A549 (cell line): ENCODE measurements around the gene CHURC1.

Experiments
- CEBPB ChIP-seq, 2 experiments: fragments of >200 bp in 1 of 2; sonication (Bioruptor Twin) in 1 of 2; formaldehyde crosslinking in 1 of 2; IDR thresholded peaks; 2 replicates each; pipeline ENCODE4 v1.6.1; 2012 to 2016
- CHD2 ChIP-seq: fragments of 150-350 bp; IDR thresholded peaks from 2 replicates; pipeline ENCODE4 v1.6.1; 2014; ENCODE audit warnings: low read length; ENCODE audit not compliant: partially characterized antibody
- CHD4 ChIP-seq: fragments of 200-600 bp; sonication (generic); IDR thresholded peaks from 2 replicates; pipeline ENCODE4 v1.6.1; 2016; ENCODE audit warnings: antibody characterized with exemption, mild to moderate bottlenecking, borderline replicate concordance
- CTCF ChIP-seq: fragments of >200 bp; sonication (Bioruptor Twin); formaldehyde crosslinking; IDR thresholded peaks from 3 replicates; pipeline ENCODE4 v1.5.1; 2016
- EP300 ChIP-seq, 2 experiments: fragments of >200 bp; sonication (Bioruptor Twin); formaldehyde crosslinking; IDR thresholded peaks; 2 replicates in 1 of 2; 3 replicates in 1 of 2; pipeline ENCODE4 v1.6.1; 2016 to 2017
- FOSL2 ChIP-seq, 2 experiments: fragments of 450-650 bp in 1 of 2; fragments of >200 bp in 1 of 2; sonication (Bioruptor Twin) in 1 of 2; formaldehyde crosslinking; IDR thresholded peaks; 2 replicates each; pipeline versions ENCODE4 v1.5.0 to v1.6.1; 2016 to 2020; ENCODE audit warnings: mild to moderate bottlenecking in 1 of 2, moderate library complexity in 1 of 2
- HOXA7 ChIP-seq: fragments of 250-450 bp; sonication (Bioruptor Pico); IDR thresholded peaks from 2 replicates; pipeline ENCODE4 v1.5.0; 2020; ENCODE audit warnings: mild to moderate bottlenecking, moderate library complexity
- MAFK ChIP-seq: fragments of 450-650 bp; IDR thresholded peaks from 2 replicates; pipeline ENCODE4 v1.6.1; 2014; ENCODE audit not compliant: partially characterized antibody
- POLR2A ChIP-seq: IDR thresholded peaks from 2 replicates; pipeline ENCODE4 v1.6.1; 2012; ENCODE audit warnings: mild to moderate bottlenecking, low read length
- SREBF2 ChIP-seq: fragments of 450-650 bp; IDR thresholded peaks from 2 replicates; pipeline ENCODE4 v1.6.1; 2014; ENCODE audit warnings: mild to moderate bottlenecking, moderate library complexity

- TF ChIP-seq SREBF2 (no peak), CHD2 (no peak), CTCF (no peak), MAFK (no peak), CEBPB (IDR thresholded peaks at IDR 0.05) (no peak), POLR2A (no peak), HOXA7 (CRISPR knock-in tag) (no peak), CHD4 (no peak), EP300 (IDR thresholded peaks at IDR 0.05) (no peak), FOSL2 (IDR thresholded peaks at IDR 0.05) (no peak), FOSL2 (CRISPR knock-in tag; IDR thresholded peaks at IDR 0.05) (no peak)
These were observed 33.8 kb upstream of the CHURC1 start for GRCh38 chr14:64880221-64881121.
